CD4-positive, alpha-beta T cell treated with Interleukin-15 for 1 hour (primary cell): ENCODE results near the gene BTRC.
A peak's percentile ranks its signal among the peaks of the same experiment; 100 is the strongest.

Experiments
- DNase-seq: peaks from one replicate; pipeline ENCODE4 v3.0.0-alpha.2; 2020

BTRC gene

GRCh38 chr10:101595591-101596433 is 241.8 kb downstream of the BTRC start:
- no peak for DNase-seq

GRCh38 chr10:101597091-101597900 is 243.3 kb downstream of the BTRC start:
- DNase-seq = no peak

DNA sequence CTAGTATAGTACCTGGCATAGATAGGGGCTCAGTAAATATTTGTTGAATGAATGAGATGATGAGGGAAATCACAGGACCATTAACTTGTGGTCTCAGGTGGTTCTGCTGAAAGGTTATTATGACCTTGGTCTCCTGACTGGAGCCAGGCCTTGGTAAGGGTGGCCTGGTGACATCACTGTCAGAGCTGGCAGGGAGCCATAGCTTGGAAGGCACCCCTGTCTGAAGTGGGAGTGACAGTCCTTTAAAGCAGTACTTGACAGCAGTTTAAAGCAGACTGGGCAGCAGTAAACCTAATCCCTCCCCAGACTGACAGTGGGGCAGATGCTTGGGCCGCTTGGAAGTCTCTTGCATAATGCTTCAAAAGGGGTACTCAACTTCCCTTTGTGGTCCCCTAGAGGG is 247.6 kb downstream of the BTRC start:
- DNase-seq = no peak

GRCh38 chr10:101602761-101603398 is 248.9 kb downstream of the BTRC start:
- peak; percentile 52 for DNase-seq
